HG03439 (cell line): ENCODE measurements around the gene GCH1.
"Not testable (repeated sequence)": the region's sequence is repeated elsewhere in the genome, so short reads cannot be mapped to it uniquely, and the experiment has no call there.

Experiments
- ATAC-seq: cut with Tn5 transposase; IDR thresholded peaks from one replicate; pipeline ENCODE4 v1.9.1; 2021; ENCODE audit warnings: mild to moderate bottlenecking, moderate library complexity; ENCODE audit not compliant: unreplicated experiment

The GCH1 gene

GRCh38 chr14:54803926-54804537 lies 98.6 kb downstream of the GCH1 start:
- no peak for ATAC-seq

- no peak for ATAC-seq
Measured at GRCh38 chr14:54803396-54803795, 99.2 kb downstream of the GCH1 start.

GRCh38 chr14:54801482-54801881 lies 101.1 kb downstream of the GCH1 start:
- not testable (repeated sequence) for ATAC-seq

- no peak for ATAC-seq
Measured at GRCh38 chr14:54798465-54799124, 104.0 kb downstream of the GCH1 start.

- ATAC-seq = no peak
Measured at GRCh38 chr14:54797986-54798385, 104.6 kb downstream of the GCH1 start.

GRCh38 chr14:54797556-54797955 lies 105.1 kb downstream of the GCH1 start:
- ATAC-seq = no peak

GRCh38 chr14:54796961-54797360 lies 105.7 kb downstream of the GCH1 start:
- no peak for ATAC-seq

- no peak for ATAC-seq
Measured at GRCh38 chr14:54794796-54795195, 107.8 kb downstream of the GCH1 start.

- ATAC-seq = no peak
Measured at GRCh38 chr14:54794159-54794558, 108.5 kb downstream of the GCH1 start.

- ATAC-seq = no peak
Measured at GRCh38 chr14:54792288-54792687, 110.3 kb downstream of the GCH1 start.
